GM21526 (cell line): ENCODE data around the gene VWC2.

Experiments
- ATAC-seq: cut with Tn5 transposase; IDR thresholded peaks from one replicate; pipeline ENCODE4 v1.9.1; 2021; ENCODE audit warnings: moderate library complexity; ENCODE audit not compliant: unreplicated experiment, low FRiP score

The VWC2 gene

DNA sequence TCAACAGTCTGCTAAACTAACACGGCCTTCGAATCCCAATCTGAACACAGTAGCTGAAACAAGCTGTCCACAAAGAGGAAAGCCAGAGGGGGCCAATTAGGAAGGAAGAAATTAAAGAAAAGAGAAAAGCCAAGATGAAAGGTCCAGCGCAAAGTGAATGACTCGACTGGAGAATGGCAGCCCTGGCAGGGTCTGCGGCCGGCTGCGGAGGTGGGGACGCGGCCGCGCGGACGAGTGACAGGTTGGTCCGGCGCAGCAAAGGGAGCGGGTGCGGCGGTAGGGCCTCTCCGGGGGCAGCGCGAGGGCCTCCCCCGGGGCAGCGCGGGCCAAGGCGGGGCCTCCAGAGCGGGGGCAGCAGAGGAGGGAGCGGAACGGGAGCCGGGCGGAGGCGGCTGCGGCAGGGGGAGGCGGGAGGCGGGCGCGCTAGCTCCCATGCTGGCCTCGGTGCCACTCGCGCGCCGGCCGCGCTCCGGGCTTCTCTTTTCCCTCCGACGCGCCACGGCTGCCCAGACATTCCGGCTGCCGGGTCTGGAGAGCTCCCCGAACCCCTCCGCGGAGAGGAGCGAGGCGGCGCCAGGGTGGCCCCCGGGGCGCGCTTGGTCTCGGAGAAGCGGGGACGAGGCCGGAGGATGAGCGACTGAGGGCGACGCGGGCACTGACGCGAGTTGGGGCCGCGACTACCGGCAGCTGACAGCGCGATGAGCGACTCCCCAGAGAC is at the start of gene VWC2:
Gene VWC2 (plus strand): TSS at position 421 of the 718 bp plus-strand sequence. CDS start 1,798 bp downstream, outside the sequence.
- ATAC-seq, result no peak

- no peak for ATAC-seq
Measured at GRCh38 chr7:49724071-49724470, 49.4 kb upstream of the VWC2 start.

- ATAC-seq, result no peak
Measured at GRCh38 chr7:49731836-49732235, 41.6 kb upstream of the VWC2 start.

DNA sequence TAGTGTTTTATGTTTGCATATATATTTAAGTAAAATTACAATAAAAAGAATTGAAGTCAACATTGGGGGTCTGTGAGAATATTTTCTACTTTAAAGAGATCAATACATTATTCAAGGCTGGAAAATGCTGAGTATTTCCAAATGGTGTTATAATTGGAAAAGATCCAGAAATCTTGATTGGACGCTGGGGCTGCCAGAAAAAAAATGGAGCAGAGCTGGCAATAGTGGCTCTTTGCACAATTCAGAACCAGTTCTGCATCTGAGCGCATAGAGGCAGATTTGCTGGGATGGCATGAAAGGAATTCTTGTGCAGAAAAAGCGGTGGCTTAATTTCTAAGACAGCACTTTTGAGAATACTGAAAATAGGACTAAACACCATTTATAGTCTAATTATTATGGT is 10.8 kb upstream of the VWC2 start:
- no peak for ATAC-seq

- no peak for ATAC-seq
Measured at GRCh38 chr7:49763791-49764190, 9.6 kb upstream of the VWC2 start.

DNA sequence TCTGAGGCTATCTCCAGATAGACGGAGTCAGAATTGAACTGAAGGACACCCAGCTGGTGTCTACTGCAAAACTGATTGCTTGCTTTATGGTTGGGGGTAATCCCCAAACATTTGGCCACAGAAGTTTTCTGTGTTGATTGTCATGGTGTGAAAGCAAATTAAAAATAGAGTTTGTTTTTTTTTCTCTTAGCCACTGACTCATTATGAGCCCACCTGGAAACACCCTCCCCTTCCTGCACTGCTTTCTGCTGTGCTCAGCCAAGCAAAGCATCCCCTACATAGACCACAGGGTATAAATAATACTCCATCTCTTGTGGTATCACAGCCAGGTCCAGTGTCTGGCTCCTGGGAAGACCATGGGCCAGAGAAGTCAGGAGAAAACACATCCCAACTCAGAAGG is 6.5 kb upstream of the VWC2 start:
- ATAC-seq, result peak; percentile 79

GRCh38 chr7:49767719-49768118 is 5.7 kb upstream of the VWC2 start:
- no peak for ATAC-seq

GRCh38 chr7:49768254-49768653 is 5.2 kb upstream of the VWC2 start:
- ATAC-seq, result no peak

- ATAC-seq, result no peak
Measured at GRCh38 chr7:49768835-49769234, 4.6 kb upstream of the VWC2 start.

DNA sequence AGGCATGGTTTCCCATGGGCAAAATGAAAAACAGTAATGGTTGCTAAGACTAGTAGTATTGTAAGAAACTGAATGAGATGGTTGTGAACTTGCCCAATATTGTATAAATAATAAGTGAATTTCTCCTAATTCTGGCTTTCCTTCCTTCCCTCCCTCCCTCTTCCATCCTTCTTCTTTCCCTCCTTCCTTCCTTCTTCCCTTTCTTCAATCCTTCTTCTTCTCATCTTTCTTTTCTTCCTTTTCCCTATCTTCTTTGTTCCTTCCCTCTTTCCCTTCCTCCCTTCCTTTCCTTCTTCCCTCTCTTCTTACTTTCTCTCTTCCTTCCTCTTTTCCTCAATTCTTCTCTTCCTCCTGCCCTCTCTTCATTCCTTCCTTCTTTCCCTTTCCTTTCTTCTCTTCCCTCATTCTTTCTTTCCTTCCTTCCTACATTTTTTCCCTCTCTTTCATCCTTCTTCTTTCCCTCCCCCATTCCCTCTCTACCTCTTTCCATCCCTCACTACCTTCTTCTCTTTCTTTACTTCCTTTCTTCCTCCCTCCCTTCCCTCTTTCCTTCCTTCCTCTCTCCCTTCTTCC is 4.1 kb upstream of the VWC2 start:
- no peak for ATAC-seq

DNA sequence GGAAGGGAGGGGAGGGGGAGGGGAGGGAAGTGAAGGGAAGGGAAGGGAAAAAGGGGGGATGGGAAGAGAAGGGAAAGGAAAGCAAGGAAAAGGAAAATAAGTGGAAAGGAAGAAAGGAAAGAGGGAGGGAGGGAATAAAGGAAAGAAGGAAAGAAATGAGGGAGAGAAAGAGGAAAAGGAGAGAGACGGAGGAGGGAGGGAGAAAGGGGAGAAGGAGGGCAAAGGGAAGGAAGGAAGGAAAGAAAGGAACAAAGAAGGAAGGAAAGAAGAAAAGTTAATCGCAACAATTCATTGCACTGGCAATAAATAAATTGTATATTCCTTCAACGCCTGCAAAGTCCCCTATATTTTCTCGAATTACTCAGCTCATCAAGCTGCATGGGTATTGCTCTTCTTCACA is 2.6 kb upstream of the VWC2 start:
- ATAC-seq, result no peak

GRCh38 chr7:49771427-49772176 is 1.8 kb upstream of the VWC2 start:
- peak; percentile 39 for ATAC-seq

GRCh38 chr7:49772916-49773217 is 571 bp upstream of the VWC2 start:
- ATAC-seq, result no peak

- ATAC-seq, result no peak
Measured at GRCh38 chr7:49773936-49774458, 559 bp downstream of the VWC2 start.

DNA sequence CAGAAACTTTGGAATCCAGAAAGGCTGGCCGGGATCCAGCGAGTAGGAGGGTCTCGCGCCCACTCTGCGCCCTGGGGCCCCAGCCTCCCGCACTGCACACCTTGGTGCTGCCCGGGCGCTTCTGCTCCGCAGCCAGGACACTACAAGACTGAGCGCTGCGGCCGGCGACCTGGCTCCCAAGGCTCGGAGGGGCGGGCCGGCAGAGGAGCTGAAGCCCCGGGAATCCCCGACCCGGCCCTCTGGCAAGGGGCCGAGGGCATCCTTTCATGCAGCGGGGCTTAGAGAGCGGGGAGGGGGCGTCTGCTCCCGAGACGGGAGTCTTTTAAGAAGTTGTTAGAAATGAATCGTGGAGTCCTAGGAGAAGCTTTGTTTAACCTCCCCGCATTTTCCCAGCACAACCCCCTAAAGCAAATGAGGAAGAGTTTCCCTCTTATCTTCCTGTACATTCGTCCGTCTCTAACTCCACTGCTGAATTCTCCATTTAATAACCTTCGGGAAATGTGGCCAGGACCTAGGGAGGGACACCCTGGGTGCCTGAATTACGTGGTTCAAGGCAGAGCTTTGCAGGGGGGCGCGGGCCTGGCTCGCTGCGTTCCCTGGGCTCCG is 1.1 kb downstream of the VWC2 start:
- ATAC-seq, result no peak

DNA sequence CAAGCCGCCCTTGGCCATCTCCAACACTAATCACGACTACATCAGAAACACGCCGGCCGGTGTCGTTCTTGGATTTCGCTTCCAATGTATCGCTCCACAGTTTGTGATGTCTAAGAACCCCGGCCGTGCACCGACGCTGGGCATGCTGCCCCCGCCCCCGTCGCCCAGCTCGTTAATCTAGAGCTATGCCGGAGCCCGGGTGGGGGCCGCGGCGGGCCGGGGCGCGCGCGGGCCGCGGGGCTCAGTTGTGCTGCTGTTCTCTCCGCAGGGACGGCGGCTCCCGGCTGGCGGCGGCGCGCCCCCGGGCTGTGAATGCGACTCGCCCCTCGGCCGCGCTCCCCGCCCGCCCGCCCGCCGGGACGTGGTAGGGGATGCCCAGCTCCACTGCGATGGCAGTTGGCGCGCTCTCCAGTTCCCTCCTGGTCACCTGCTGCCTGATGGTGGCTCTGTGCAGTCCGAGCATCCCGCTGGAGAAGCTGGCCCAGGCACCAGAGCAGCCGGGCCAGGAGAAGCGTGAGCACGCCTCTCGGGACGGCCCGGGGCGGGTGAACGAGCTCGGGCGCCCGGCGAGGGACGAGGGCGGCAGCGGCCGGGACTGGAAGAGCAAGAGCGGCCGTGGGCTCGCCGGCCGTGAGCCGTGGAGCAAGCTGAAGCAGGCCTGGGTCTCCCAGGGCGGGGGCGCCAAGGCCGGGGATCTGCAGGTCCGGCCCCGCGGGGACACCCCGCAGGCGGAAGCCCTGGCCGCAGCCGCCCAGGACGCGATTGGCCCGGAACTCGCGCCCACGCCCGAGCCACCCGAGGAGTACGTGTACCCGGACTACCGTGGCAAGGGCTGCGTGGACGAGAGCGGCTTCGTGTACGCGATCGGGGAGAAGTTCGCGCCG is 1.9 kb downstream of the VWC2 start:
- no peak for ATAC-seq

- ATAC-seq, result no peak
Measured at GRCh38 chr7:49775949-49776443, 2.6 kb downstream of the VWC2 start.

DNA sequence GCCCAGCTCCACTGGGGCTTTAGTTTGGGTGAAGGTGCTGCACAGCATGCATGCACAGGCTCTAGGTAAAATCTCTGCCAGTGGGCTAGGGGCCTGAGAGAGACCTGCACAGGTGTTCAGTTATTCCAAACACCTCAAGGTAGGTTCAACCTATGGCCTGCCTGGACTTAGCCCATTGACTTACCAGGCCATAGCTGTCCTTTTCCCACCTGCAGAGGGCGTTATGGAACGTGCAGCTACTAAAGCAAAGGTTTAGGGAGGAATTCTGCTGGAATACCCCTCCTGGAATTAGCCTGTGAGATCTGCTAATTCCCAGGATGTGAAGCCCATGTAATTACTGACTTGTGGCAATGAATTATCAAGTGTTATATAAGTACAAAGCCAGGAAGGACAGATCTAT is 3.6 kb downstream of the VWC2 start:
- ATAC-seq, result no peak

DNA sequence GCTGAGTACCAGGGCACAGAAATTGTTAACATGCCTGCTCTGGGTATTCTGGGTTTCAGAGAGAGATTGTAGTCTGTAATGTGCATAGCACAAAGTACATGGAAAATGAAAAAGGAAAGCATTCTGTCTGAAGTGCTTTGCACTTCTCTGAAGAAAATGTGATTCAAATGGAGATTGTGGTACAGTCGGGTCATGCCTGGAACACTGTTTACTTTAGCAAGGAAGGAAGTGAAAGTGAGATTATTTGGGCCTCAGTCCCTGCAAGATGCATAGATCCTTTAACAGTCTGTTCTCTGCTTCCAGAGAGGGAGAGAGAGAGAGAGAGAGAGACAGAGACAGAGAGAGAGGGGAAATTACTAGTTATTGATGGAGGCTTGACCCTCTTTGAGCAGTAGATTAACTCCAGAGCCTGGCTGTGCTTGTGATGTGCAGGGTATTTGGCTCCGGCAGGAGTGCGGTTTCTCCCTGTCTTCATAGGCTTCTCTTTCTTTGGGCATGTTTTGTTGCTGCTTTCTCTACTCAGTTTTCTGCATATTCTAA is 5.4 kb downstream of the VWC2 start:
- no peak for ATAC-seq

DNA sequence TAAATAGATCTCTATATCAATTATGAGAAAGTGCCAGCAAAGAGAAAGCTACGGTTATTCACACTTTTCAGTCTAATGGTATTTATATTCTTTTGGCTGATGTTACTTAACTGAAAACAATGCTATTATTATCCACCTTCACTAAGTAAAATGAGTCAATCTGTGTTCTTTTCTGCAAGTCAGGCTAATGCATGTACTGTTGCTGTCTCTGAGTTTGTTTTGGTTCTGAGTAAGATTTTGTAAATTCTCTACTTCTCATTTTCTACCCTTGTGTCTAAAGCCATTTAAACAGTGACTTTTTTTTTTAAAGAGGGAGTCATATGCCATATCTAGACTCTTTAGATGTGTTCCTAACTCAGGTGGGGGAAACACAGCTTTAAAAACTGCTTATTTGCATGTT is 7.5 kb downstream of the VWC2 start:
- no peak for ATAC-seq
